K562 (cell line): ENCODE data around the gene DOK1. TPM values are rescaled to one million over a fixed set of nuclear protein-coding genes. Genes with fewer than 3 reads are reported as not detected.

ENCODE experiments used
- ELK1 ChIP-seq: sonication (generic); formaldehyde crosslinking; IDR thresholded peaks from 2 replicates; pipeline ENCODE4 v1.8.1; 2022; ENCODE audit warnings: missing genetic modification reagents
- GTF2F1 ChIP-seq: IDR thresholded peaks from 2 replicates; pipeline ENCODE4 v1.6.1; 2011; ENCODE audit warnings: low read depth, low read length, improper control_type of control experiment
- MAX ChIP-seq: sonication (generic); formaldehyde crosslinking; IDR thresholded peaks from 2 replicates; pipeline ENCODE4 v1.9.0; 2022; ENCODE audit warnings: mild to moderate bottlenecking, missing genetic modification reagents
- MED1 ChIP-seq: sonication (generic); formaldehyde crosslinking; IDR thresholded peaks from 2 replicates; pipeline ENCODE4 v1.8.1; 2023; ENCODE audit warnings: missing genetic modification reagents, borderline replicate concordance
- MYNN ChIP-seq, 2 experiments: sonication (generic); formaldehyde crosslinking in 1 of 2; IDR thresholded peaks; 2 replicates each; pipeline versions ENCODE4 v1.5.0 to v1.6.1; 2016 to 2020; ENCODE audit warnings: antibody characterized with exemption in 1 of 2, missing genetic modification reagents in 1 of 2
- NRF1 ChIP-seq, 2 experiments: fragments of 450-650 bp; IDR thresholded peaks in 1 of 2; conservative IDR thresholded peaks in 1 of 2; 2 replicates each; pipeline ENCODE4 v1.6.1; 2014; ENCODE audit warnings: mild to moderate bottlenecking in 2 of 2
- POLR3G ChIP-seq: IDR thresholded peaks from 2 replicates; pipeline ENCODE4 v1.6.1; 2011; ENCODE audit not compliant: insufficient read length, insufficient replicate concordance; ENCODE audit errors: extremely low read depth
- RBM14 ChIP-seq: fragments of 200-400 bp; formaldehyde crosslinking; IDR thresholded peaks from 2 replicates; pipeline ENCODE4 v1.6.1; 2018; ENCODE audit warnings: low read depth, mild to moderate bottlenecking, low read length, moderate library complexity, borderline replicate concordance; ENCODE audit not compliant: insufficient read depth
- TAF15 ChIP-seq: fragments of 200-400 bp; formaldehyde crosslinking; IDR thresholded peaks from 2 replicates; pipeline ENCODE4 v1.6.1; 2017; ENCODE audit warnings: mild to moderate bottlenecking, low read depth, low read length, moderate library complexity
- TAL1 ChIP-seq: fragments of 450-650 bp; IDR thresholded peaks from 2 replicates; pipeline ENCODE4 v1.6.1; 2016; ENCODE audit warnings: mild to moderate bottlenecking
- TRIM24 ChIP-seq, 2 experiments: fragments of 450-650 bp; IDR thresholded peaks; 2 replicates each; pipeline ENCODE4 v1.6.1; 2016
- polyA plus RNA-seq, 8 experiments: library from polyadenylated mRNA; depleted of rRNA in 4 of 8; stranded (reverse) in 5 of 8; unstranded in 3 of 8; fragments of >200 nt; fragmentation: Nextera tagmentation in 2 of 8; fragmentation: Illumina TruSeq in 1 of 8; extraction: Ambion mirVana in 2 of 8; extraction: Trizol in 1 of 8; gene quantifications; 2 replicates each; pipeline versions ENCODE4 v1.2.1 to v1.2.3, GENCODE V29; 2011 to 2014; ENCODE audit warnings: inconsistent platforms in 1 of 8, missing spikeins in 1 of 8
- total RNA-seq, 7 experiments: library from RNA; depleted of rRNA in 6 of 7; stranded (reverse); fragments of >200 nt in 6 of 7; fragmentation: Illumina TruSeq in 2 of 7; extraction: Trizol in 2 of 7; gene quantifications; 2 replicates each; pipeline versions ENCODE4 v1.2.1 to v1.2.3, GENCODE V29; 2011 to 2021; ENCODE audit warnings: low replicate concordance in 1 of 7
- TF ChIP-seq, protein P1 (sequence below): IDR thresholded peaks from 2 replicates; pipeline ENCODE4 v1.6.1; 2011; ENCODE audit not compliant: insufficient read length; ENCODE audit errors: extremely low read depth
- TF ChIP-seq, protein P2 (sequence below): sonication (generic); formaldehyde crosslinking; IDR thresholded peaks from 2 replicates; pipeline ENCODE4 v1.8.0; 2023; ENCODE audit warnings: missing genetic modification reagents, mild to moderate bottlenecking, borderline replicate concordance
- TF ChIP-seq, protein P3 (sequence below), 2 experiments: fragments of 450-650 bp; IDR thresholded peaks; 2 replicates each; pipeline ENCODE4 v1.6.1; 2018; ENCODE audit warnings: mild to moderate bottlenecking in 2 of 2, low read depth in 1 of 2; ENCODE audit not compliant: partially characterized antibody in 2 of 2

DOK1 gene
- total and polyA plus RNA-seq, 9 of the 15 experiments (the other 6 are each of a cell fraction or from before 2014, with no cell fraction given) = 0.59 to 36.4 (median 16.1) TPM

DNA sequence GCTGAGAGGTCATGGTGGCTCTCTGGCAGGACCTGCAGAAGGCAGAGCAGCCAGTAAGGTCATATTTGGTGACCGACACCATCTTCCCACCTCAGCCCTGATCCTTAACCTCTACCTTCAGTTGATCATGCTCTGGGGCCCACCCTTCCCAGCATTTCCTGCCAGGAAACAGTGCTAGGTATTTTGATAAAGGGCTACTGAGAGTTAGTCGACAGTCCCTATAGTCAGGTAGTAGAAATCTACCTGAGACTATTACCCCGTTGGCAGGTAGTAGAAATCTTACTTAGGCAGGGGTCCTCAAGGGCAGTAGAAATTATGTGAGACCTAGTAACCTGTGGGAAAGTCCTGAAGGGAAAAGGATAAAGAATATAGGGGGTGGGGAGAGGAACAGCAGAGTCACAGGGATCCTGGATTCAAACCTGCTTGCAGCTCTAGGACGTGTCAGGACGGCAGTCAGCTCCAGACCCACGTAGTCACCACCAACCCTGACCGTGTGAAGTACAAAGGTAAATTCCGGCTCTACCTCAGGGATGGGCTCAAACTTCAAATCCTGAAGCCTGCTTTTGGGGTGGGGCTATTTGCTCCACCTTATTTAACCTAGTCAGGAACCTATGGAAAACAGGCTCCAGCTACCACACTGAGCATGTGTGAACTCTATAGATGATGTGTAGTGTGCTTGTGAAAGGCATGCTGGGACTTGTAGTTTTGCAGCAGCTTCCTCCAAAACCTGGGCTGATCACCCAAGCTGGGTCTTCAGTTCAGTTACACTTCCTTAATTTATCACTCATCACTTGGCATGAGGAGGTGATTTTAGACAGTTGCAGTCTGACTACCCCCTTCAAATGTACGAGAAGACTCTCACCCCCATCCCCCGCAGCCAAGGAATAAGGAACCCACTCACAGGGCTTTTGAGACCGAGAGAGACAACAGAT lies 28.5 kb upstream of the DOK1 start, which contains the start of gene DQX1 (continued):
- TF ChIP-seq, protein P1, sequence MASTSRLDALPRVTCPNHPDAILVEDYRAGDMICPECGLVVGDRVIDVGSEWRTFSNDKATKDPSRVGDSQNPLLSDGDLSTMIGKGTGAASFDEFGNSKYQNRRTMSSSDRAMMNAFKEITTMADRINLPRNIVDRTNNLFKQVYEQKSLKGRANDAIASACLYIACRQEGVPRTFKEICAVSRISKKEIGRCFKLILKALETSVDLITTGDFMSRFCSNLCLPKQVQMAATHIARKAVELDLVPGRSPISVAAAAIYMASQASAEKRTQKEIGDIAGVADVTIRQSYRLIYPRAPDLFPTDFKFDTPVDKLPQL = no peak
- TF ChIP-seq ELK1 = no peak
- TF ChIP-seq, protein P2, sequence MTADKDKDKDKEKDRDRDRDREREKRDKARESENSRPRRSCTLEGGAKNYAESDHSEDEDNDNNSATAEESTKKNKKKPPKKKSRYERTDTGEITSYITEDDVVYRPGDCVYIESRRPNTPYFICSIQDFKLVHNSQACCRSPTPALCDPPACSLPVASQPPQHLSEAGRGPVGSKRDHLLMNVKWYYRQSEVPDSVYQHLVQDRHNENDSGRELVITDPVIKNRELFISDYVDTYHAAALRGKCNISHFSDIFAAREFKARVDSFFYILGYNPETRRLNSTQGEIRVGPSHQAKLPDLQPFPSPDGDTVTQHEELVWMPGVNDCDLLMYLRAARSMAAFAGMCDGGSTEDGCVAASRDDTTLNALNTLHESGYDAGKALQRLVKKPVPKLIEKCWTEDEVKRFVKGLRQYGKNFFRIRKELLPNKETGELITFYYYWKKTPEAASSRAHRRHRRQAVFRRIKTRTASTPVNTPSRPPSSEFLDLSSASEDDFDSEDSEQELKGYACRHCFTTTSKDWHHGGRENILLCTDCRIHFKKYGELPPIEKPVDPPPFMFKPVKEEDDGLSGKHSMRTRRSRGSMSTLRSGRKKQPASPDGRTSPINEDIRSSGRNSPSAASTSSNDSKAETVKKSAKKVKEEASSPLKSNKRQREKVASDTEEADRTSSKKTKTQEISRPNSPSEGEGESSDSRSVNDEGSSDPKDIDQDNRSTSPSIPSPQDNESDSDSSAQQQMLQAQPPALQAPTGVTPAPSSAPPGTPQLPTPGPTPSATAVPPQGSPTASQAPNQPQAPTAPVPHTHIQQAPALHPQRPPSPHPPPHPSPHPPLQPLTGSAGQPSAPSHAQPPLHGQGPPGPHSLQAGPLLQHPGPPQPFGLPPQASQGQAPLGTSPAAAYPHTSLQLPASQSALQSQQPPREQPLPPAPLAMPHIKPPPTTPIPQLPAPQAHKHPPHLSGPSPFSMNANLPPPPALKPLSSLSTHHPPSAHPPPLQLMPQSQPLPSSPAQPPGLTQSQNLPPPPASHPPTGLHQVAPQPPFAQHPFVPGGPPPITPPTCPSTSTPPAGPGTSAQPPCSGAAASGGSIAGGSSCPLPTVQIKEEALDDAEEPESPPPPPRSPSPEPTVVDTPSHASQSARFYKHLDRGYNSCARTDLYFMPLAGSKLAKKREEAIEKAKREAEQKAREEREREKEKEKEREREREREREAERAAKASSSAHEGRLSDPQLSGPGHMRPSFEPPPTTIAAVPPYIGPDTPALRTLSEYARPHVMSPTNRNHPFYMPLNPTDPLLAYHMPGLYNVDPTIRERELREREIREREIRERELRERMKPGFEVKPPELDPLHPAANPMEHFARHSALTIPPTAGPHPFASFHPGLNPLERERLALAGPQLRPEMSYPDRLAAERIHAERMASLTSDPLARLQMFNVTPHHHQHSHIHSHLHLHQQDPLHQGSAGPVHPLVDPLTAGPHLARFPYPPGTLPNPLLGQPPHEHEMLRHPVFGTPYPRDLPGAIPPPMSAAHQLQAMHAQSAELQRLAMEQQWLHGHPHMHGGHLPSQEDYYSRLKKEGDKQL = no peak
- no peak for TF ChIP-seq TAF15
- TF ChIP-seq MYNN (IDR thresholded peaks at IDR 0.05) = peak; percentile 41; the same call in 1 of the 2 replicates
- no peak for TF ChIP-seq MYNN (CRISPR knock-in tag; IDR thresholded peaks at IDR 0.05)
- TF ChIP-seq NRF1 (conservative IDR thresholded peaks at IDR 0.05 in 1 of 2, IDR thresholded peaks at IDR 0.05 in 1 of 2) = peak; percentile 79 to 83
- TF ChIP-seq RBM14 = no peak
- no peak for TF ChIP-seq MED1
- no peak for TF ChIP-seq TAL1
- TF ChIP-seq, protein P3, sequence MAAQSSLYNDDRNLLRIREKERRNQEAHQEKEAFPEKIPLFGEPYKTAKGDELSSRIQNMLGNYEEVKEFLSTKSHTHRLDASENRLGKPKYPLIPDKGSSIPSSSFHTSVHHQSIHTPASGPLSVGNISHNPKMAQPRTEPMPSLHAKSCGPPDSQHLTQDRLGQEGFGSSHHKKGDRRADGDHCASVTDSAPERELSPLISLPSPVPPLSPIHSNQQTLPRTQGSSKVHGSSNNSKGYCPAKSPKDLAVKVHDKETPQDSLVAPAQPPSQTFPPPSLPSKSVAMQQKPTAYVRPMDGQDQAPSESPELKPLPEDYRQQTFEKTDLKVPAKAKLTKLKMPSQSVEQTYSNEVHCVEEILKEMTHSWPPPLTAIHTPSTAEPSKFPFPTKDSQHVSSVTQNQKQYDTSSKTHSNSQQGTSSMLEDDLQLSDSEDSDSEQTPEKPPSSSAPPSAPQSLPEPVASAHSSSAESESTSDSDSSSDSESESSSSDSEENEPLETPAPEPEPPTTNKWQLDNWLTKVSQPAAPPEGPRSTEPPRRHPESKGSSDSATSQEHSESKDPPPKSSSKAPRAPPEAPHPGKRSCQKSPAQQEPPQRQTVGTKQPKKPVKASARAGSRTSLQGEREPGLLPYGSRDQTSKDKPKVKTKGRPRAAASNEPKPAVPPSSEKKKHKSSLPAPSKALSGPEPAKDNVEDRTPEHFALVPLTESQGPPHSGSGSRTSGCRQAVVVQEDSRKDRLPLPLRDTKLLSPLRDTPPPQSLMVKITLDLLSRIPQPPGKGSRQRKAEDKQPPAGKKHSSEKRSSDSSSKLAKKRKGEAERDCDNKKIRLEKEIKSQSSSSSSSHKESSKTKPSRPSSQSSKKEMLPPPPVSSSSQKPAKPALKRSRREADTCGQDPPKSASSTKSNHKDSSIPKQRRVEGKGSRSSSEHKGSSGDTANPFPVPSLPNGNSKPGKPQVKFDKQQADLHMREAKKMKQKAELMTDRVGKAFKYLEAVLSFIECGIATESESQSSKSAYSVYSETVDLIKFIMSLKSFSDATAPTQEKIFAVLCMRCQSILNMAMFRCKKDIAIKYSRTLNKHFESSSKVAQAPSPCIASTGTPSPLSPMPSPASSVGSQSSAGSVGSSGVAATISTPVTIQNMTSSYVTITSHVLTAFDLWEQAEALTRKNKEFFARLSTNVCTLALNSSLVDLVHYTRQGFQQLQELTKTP (IDR thresholded peaks at IDR 0.05; ENCODE audit: low read depth in 1 of 2, partially characterized antibody in 2 of 2) = peak in 1 of 2 experiments; percentile 88
- no peak for TF ChIP-seq MAX
- no peak for TF ChIP-seq POLR3G
- peak; percentile 54 to 81; a peak in 3 of 4 replicates for TF ChIP-seq TRIM24 (IDR thresholded peaks at IDR 0.05)
- TF ChIP-seq GTF2F1 = no peak
